Activated CD4-positive, alpha-beta T cell treated with anti-CD3 and anti-CD28 coated beads, Interleukin-2, amount 10 ng/mL, durations not matched to agents 7 days and 5 days (primary cell): ENCODE data around the gene TEX48. TPM values are rescaled to one million over a fixed set of nuclear protein-coding genes. Genes with fewer than 3 reads are reported as not detected.
A peak's percentile ranks its signal among the peaks of the same experiment; 100 is the strongest.

Source experiments
- CTCF ChIA-PET: fragments of 350-600 bp; sonication (Branson Sonifier 250); formaldehyde crosslinking; loops from one replicate; lab custom pipeline; 2021; ENCODE audit warnings: antibody characterized with exemption; lab: Charles Lee
- POLR2A ChIA-PET: fragments of 350-600 bp; sonication (Branson Sonifier 250); formaldehyde crosslinking; loops from one replicate; lab custom pipeline; 2021; ENCODE audit warnings: antibody characterized with exemption; lab: Charles Lee
- DNase-seq: peaks from one replicate; pipeline ENCODE4 v3.0.0-alpha.2; 2020
- H3K27ac Mint-ChIP-seq: one replicate; pipeline ENCODE4 v1.8.0; 2021; ENCODE audit warnings: mild to moderate bottlenecking, moderate library complexity, mixed read lengths
- H3K27me3 Mint-ChIP-seq: one replicate; pipeline ENCODE4 v1.8.0; 2021; ENCODE audit warnings: mixed read lengths
- H3K36me3 Mint-ChIP-seq: one replicate; pipeline ENCODE4 v1.8.0; 2021; ENCODE audit warnings: low read depth, mixed read lengths
- H3K4me1 Mint-ChIP-seq: one replicate; pipeline ENCODE4 v1.8.0; 2021; ENCODE audit warnings: mixed read lengths
- H3K4me3 Mint-ChIP-seq: one replicate; pipeline ENCODE4 v1.8.0; 2021; ENCODE audit warnings: mild to moderate bottlenecking, moderate library complexity, mixed read lengths
- H3K9me3 Mint-ChIP-seq: one replicate; pipeline ENCODE4 v1.8.0; 2021; ENCODE audit warnings: mixed read lengths
- total RNA-seq, 2 experiments: library from RNA; stranded (reverse); gene quantifications; one replicate each; pipeline ENCODE4 v1.2.3, GENCODE V29; 2021

Gene TEX48
- under 1 TPM; 0.83 to 0.97 TPM for total RNA-seq

- H3K27me3 Mint-ChIP-seq = peaks cover 3% of the 10 kb centered on the region
- peaks cover 16% of the 10 kb centered on the region for H3K9me3 Mint-ChIP-seq
- peaks cover 58% of the 10 kb centered on the region for H3K4me1 Mint-ChIP-seq
- peak; percentile 91 for DNase-seq
- peak within 1 kb of the TSS; percentile 90 for H3K27ac Mint-ChIP-seq
- CTCF ChIA-PET = interaction anchor here (0.5 to 4.7 kb wide), 37 partner anchors 10 to 1258 kb away, joined by 3 to 34 read pairs (median 4); partner anchors contain the start of gene TEX53
- peaks cover 27% of the 10 kb centered on the region for H3K36me3 Mint-ChIP-seq
- POLR2A ChIA-PET = no interaction called here
- no peak within 1 kb of the TSS for H3K4me3 Mint-ChIP-seq
Observed at GRCh38 chr9:114681594-114682332, at the start of gene TEX48. TEX48 (minus strand) TSS chr9:114682192; CDS start chr9:114671723, 10,469 bp downstream.

GRCh38 chr9:114731701-114732100 is 49.7 kb upstream of the TEX48 start:
- Mint-ChIP-seq H3K27me3 (no peaks in the 10 kb centered on the region), H3K9me3 (peaks cover 27% of the 10 kb centered on the region), H3K27ac (no peak overlapping the region), H3K4me3 (no peak overlapping the region), H3K36me3 (peaks cover 35% of the 10 kb centered on the region), H3K4me1 (peaks cover 36% of the 10 kb centered on the region)
- CTCF ChIA-PET = interaction anchor here (1.0 kb wide), 1 partner anchor 57 kb away, joined by 3 read pairs; no protein-coding TSS in a partner anchor
- no peak for DNase-seq
- POLR2A ChIA-PET = no interaction called here

GRCh38 chr9:114729706-114730105 is 47.7 kb upstream of the TEX48 start:
- ChIA-PET CTCF (no interaction called here), POLR2A (no interaction called here)
- Mint-ChIP-seq H3K27ac (no peak overlapping the region), H3K27me3 (no peaks in the 10 kb centered on the region), H3K4me3 (no peak overlapping the region), H3K36me3 (peaks cover 27% of the 10 kb centered on the region), H3K4me1 (peaks cover 35% of the 10 kb centered on the region), H3K9me3 (peaks cover 19% of the 10 kb centered on the region)
- no peak for DNase-seq

- H3K27ac Mint-ChIP-seq = peak overlapping the region; percentile 4
- CTCF ChIA-PET = no interaction called here
Observed at GRCh38 chr9:114725930-114726329, 43.9 kb upstream of the TEX48 start.

GRCh38 chr9:114724744-114725143 is 42.8 kb upstream of the TEX48 start:
- POLR2A ChIA-PET = no interaction called here
- Mint-ChIP-seq H3K36me3 (peaks cover 35% of the 10 kb centered on the region), H3K27me3 (no peaks in the 10 kb centered on the region), H3K4me1 (peaks cover 67% of the 10 kb centered on the region), H3K9me3 (peaks cover 27% of the 10 kb centered on the region), H3K27ac (peak overlapping the region; percentile 39), H3K4me3 (no peak overlapping the region)
- DNase-seq = no peak
- CTCF ChIA-PET = interaction anchor here (1.0 to 4.8 kb wide), 5 partner anchors 9 to 182 kb away, joined by 3 to 29 read pairs (median 4); no protein-coding TSS in a partner anchor

More at GRCh38 chr9:114725930-114726329, 43.9 kb upstream of the TEX48 start:
- POLR2A ChIA-PET = no interaction called here
- Mint-ChIP-seq H3K9me3 (peaks cover 29% of the 10 kb centered on the region), H3K4me3 (no peak overlapping the region), H3K27me3 (no peaks in the 10 kb centered on the region), H3K4me1 (peaks cover 56% of the 10 kb centered on the region), H3K36me3 (peaks cover 33% of the 10 kb centered on the region)
- DNase-seq = no peak

- no peak overlapping the region for H3K4me3 Mint-ChIP-seq
- DNase-seq = no peak
- ChIA-PET CTCF (interaction anchor here (1.0 to 4.8 kb wide), 7 partner anchors 9 to 262 kb away, joined by 3 to 29 read pairs (median 4); partner anchors contain the start of gene TEX48), POLR2A (no interaction called here)
- peaks cover 76% of the 10 kb centered on the region for H3K4me1 Mint-ChIP-seq
- H3K9me3 Mint-ChIP-seq = peaks cover 28% of the 10 kb centered on the region
- H3K36me3 Mint-ChIP-seq = peaks cover 39% of the 10 kb centered on the region
- no peak overlapping the region for H3K27ac Mint-ChIP-seq
- H3K27me3 Mint-ChIP-seq = no peaks in the 10 kb centered on the region
Observed at GRCh38 chr9:114723931-114724330, 41.9 kb upstream of the TEX48 start.

GRCh38 chr9:114722937-114723620 is 41.1 kb upstream of the TEX48 start:
- ChIA-PET CTCF (interaction anchor here (1.2 to 4.8 kb wide), 6 partner anchors 10 to 263 kb away, joined by 3 to 29 read pairs (median 5); partner anchors contain the start of gene TEX48), POLR2A (no interaction called here)
- peaks cover 82% of the 10 kb centered on the region for H3K4me1 Mint-ChIP-seq
- DNase-seq = no peak
- peaks cover 25% of the 10 kb centered on the region for H3K9me3 Mint-ChIP-seq
- H3K4me3 Mint-ChIP-seq = no peak overlapping the region
- H3K27ac Mint-ChIP-seq = no peak overlapping the region
- no peaks in the 10 kb centered on the region for H3K27me3 Mint-ChIP-seq
- peaks cover 46% of the 10 kb centered on the region for H3K36me3 Mint-ChIP-seq

GRCh38 chr9:114722081-114722621 is 40.2 kb upstream of the TEX48 start:
- ChIA-PET CTCF (interaction anchor here (1.1 to 4.8 kb wide), 4 partner anchors 13 to 184 kb away, joined by 3 to 29 read pairs (median 4); no protein-coding TSS in a partner anchor), POLR2A (no interaction called here)
- H3K9me3 Mint-ChIP-seq = peaks cover 27% of the 10 kb centered on the region

GRCh38 chr9:114721491-114722079 is 39.6 kb upstream of the TEX48 start:
- no peak overlapping the region for H3K4me3 Mint-ChIP-seq
- H3K27me3 Mint-ChIP-seq = no peaks in the 10 kb centered on the region
- H3K27ac Mint-ChIP-seq = peak overlapping the region; percentile 97
- ChIA-PET CTCF (interaction anchor here (1.1 to 4.8 kb wide), 4 partner anchors 14 to 185 kb away, joined by 3 to 29 read pairs (median 4); no protein-coding TSS in a partner anchor), POLR2A (no interaction called here)
- no peak for DNase-seq
- peaks cover 88% of the 10 kb centered on the region for H3K4me1 Mint-ChIP-seq
- peaks cover 51% of the 10 kb centered on the region for H3K36me3 Mint-ChIP-seq
- H3K9me3 Mint-ChIP-seq = peaks cover 28% of the 10 kb centered on the region

More at GRCh38 chr9:114722081-114722621, 40.2 kb upstream of the TEX48 start:
- H3K4me3 Mint-ChIP-seq = no peak overlapping the region
- DNase-seq = no peak
- H3K36me3 Mint-ChIP-seq = peaks cover 46% of the 10 kb centered on the region
- peak overlapping the region; percentile 97 for H3K27ac Mint-ChIP-seq
- peaks cover 85% of the 10 kb centered on the region for H3K4me1 Mint-ChIP-seq
- H3K27me3 Mint-ChIP-seq = no peaks in the 10 kb centered on the region

GRCh38 chr9:114720086-114720676 is 38.2 kb upstream of the TEX48 start:
- Mint-ChIP-seq H3K27me3 (no peaks in the 10 kb centered on the region), H3K4me3 (no peak overlapping the region), H3K27ac (peak overlapping the region; percentile 97), H3K9me3 (peaks cover 36% of the 10 kb centered on the region), H3K36me3 (peaks cover 60% of the 10 kb centered on the region), H3K4me1 (peaks cover 86% of the 10 kb centered on the region)
- CTCF ChIA-PET = interaction anchor here (0.9 kb wide), 1 partner anchor 25 kb away, joined by 3 read pairs; no protein-coding TSS in a partner anchor
- no peak for DNase-seq
- POLR2A ChIA-PET = no interaction called here

- no peak for DNase-seq
- Mint-ChIP-seq H3K27ac (peak overlapping the region; percentile 97), H3K9me3 (peaks cover 36% of the 10 kb centered on the region), H3K4me3 (no peak overlapping the region), H3K4me1 (peaks cover 83% of the 10 kb centered on the region), H3K36me3 (peaks cover 60% of the 10 kb centered on the region), H3K27me3 (no peaks in the 10 kb centered on the region)
- CTCF ChIA-PET = interaction anchor here (1.0 to 1.8 kb wide), 5 partner anchors 16 to 187 kb away, joined by 3 to 7 read pairs (median 4); no protein-coding TSS in a partner anchor
- POLR2A ChIA-PET = interaction anchor here (0.6 to 1.0 kb wide), 3 partner anchors 28 to 36 kb away, joined by 3 to 9 read pairs (median 7); no protein-coding TSS in a partner anchor
Observed at GRCh38 chr9:114719290-114719689, 37.3 kb upstream of the TEX48 start.
